IMR-90 (cell line): Measurements from ENCODE around the gene ZNF263. TPM values are rescaled to one million over a fixed set of nuclear protein-coding genes. Genes with fewer than 3 reads are reported as not detected.
A peak's percentile ranks its signal among the peaks of the same experiment; 100 is the strongest.

ENCODE experiments used
- ATAC-seq: fragments of 200-7000 bp; cut with Tn5 transposase; 2 replicates; pipeline ENCODE4 v1.9.1; 2020; ENCODE audit warnings: low read depth, mild to moderate bottlenecking, moderate library complexity
- BruUV-seq: library from RNA; stranded (reverse); fragments of 400-500 nt; replicated peaks from 2 replicates; lab custom pipeline; 2021; lab: Mats Ljungman, UMichigan
- CTCF ChIA-PET: fragments of 300-600 bp; formaldehyde crosslinking; extraction: SDS; loops from one replicate; lab custom pipeline; 2021; ENCODE audit warnings: antibody characterized with exemption; lab: Yijun Ruan, JAX
- POLR2A ChIA-PET: fragments of 300-600 bp; sonication (Branson Sonifier 250); formaldehyde crosslinking; loops from one replicate; lab custom pipeline; 2022; ENCODE audit warnings: antibody characterized with exemption; ENCODE audit not compliant: unreplicated experiment; lab: Charles Lee
- DNase-seq: peaks from one replicate; pipeline ENCODE4 v3.0.0; 2013
- H2AFZ ChIP-seq: replicated peaks from 2 replicates; pipeline ENCODE3; 2013; ENCODE audit warnings: low read length, mild to moderate bottlenecking; ENCODE audit not compliant: poor library complexity
- H2AK5ac ChIP-seq: 2 replicates; pipeline ENCODE4 v1.6.1; 2013; ENCODE audit warnings: low read depth, low read length, inconsistent platforms
- H2AK9ac ChIP-seq: replicated peaks from 2 replicates; pipeline ENCODE3; 2013; ENCODE audit warnings: mild to moderate bottlenecking, low read depth, low read length, moderate library complexity; ENCODE audit not compliant: poor library complexity
- H2BK120ac ChIP-seq: 2 replicates; pipeline ENCODE4 v1.6.1; 2013; ENCODE audit warnings: low read depth, low read length, inconsistent platforms
- H2BK15ac ChIP-seq: 3 replicates; pipeline ENCODE4 v1.6.1; 2013; ENCODE audit warnings: low read depth, low read length, inconsistent platforms
- H2BK20ac ChIP-seq: 2 replicates; pipeline ENCODE4 v1.6.1; 2013; ENCODE audit warnings: low read depth, mild to moderate bottlenecking, inconsistent platforms, low read length, moderate library complexity
- H2BK5ac ChIP-seq: 2 replicates; pipeline ENCODE4 v1.6.1; 2013; ENCODE audit warnings: mild to moderate bottlenecking, low read depth, low read length, inconsistent platforms; ENCODE audit not compliant: poor library complexity, severe bottlenecking
- H3K14ac ChIP-seq: replicated peaks from 2 replicates; pipeline ENCODE4 v1.6.1; 2013; ENCODE audit warnings: low read depth, low read length, inconsistent platforms
- H3K18ac ChIP-seq: 2 replicates; pipeline ENCODE4 v1.6.1; 2013; ENCODE audit warnings: low read depth, low read length, control low read depth
- H3K23ac ChIP-seq: 2 replicates; pipeline ENCODE4 v1.6.1; 2013; ENCODE audit warnings: low read depth, low read length, inconsistent platforms
- H3K27ac ChIP-seq: 2 replicates; pipeline ENCODE4 v1.5.1; 2013; ENCODE audit warnings: mild to moderate bottlenecking, control low read depth, low read length; ENCODE audit not compliant: insufficient read depth
- H3K27me3 ChIP-seq: 2 replicates; pipeline ENCODE4 v1.6.1; 2013; ENCODE audit warnings: low read length; ENCODE audit not compliant: control insufficient read depth, insufficient read depth
- H3K36me3 ChIP-seq: 2 replicates; pipeline ENCODE4 v1.6.1; 2013; ENCODE audit warnings: low read length, mixed read lengths; ENCODE audit not compliant: control insufficient read depth, insufficient read depth
- H3K4ac ChIP-seq: 2 replicates; pipeline ENCODE4 v1.6.1; 2013; ENCODE audit warnings: low read depth, low read length, inconsistent platforms
- H3K4me1 ChIP-seq: 2 replicates; pipeline ENCODE4 v1.6.1; 2013; ENCODE audit warnings: low read length, mixed read lengths; ENCODE audit not compliant: control insufficient read depth, insufficient read depth
- H3K4me2 ChIP-seq: 2 replicates; pipeline ENCODE4 v1.6.1; 2013; ENCODE audit warnings: low read depth, mild to moderate bottlenecking, control low read depth, low read length, moderate library complexity
- H3K4me3 ChIP-seq: 2 replicates; pipeline ENCODE4 v1.5.1; 2013; ENCODE audit warnings: low read depth, mild to moderate bottlenecking, control low read depth, low read length, moderate library complexity; ENCODE audit not compliant: insufficient read depth
- H3K56ac ChIP-seq: 2 replicates; pipeline ENCODE4 v1.6.1; 2013; ENCODE audit warnings: low read length, inconsistent platforms; ENCODE audit not compliant: insufficient read depth; ENCODE audit errors: extremely low read depth
- H3K79me1 ChIP-seq, 2 experiments: 2 replicates each; pipeline ENCODE4 v1.6.1; 2013; ENCODE audit warnings: low read length in 2 of 2, inconsistent platforms in 1 of 2, low read depth in 1 of 2
- H3K9ac ChIP-seq: 2 replicates; pipeline ENCODE4 v1.6.1; 2013; ENCODE audit warnings: low read depth, low read length, control low read depth
- H3K9me1 ChIP-seq: 2 replicates; pipeline ENCODE4 v1.6.1; 2013; ENCODE audit warnings: low read length, inconsistent platforms; ENCODE audit not compliant: insufficient read depth
- H3K9me3 ChIP-seq: 2 replicates; pipeline ENCODE4 v1.6.1; 2013; ENCODE audit warnings: low read length; ENCODE audit not compliant: control insufficient read depth, insufficient read depth
- H4K20me1 ChIP-seq: 2 replicates; pipeline ENCODE4 v1.6.1; 2013; ENCODE audit warnings: low read length, inconsistent platforms; ENCODE audit not compliant: insufficient read depth
- H4K5ac ChIP-seq: 2 replicates; pipeline ENCODE4 v1.6.1; 2013; ENCODE audit warnings: mild to moderate bottlenecking, low read depth, low read length, control low read depth
- H4K8ac ChIP-seq, 2 experiments: 2 replicates each; pipeline ENCODE4 v1.6.1; 2013; ENCODE audit warnings: low read depth in 2 of 2, low read length in 2 of 2, control low read depth in 1 of 2, inconsistent platforms in 1 of 2
- H4K91ac ChIP-seq: 2 replicates; pipeline ENCODE4 v1.6.1; 2013; ENCODE audit warnings: low read depth, low read length, inconsistent platforms; ENCODE audit not compliant: insufficient read depth
- BHLHE40 ChIP-seq: fragments of 150-350 bp; IDR thresholded peaks from 2 replicates; pipeline ENCODE4 v1.6.1; 2016; ENCODE audit warnings: mild to moderate bottlenecking, low read depth, low read length
- CEBPB ChIP-seq: IDR thresholded peaks from 2 replicates; pipeline ENCODE4 v1.6.1; 2012; ENCODE audit warnings: low read depth, low read length, improper control_type of control experiment
- CHD1 ChIP-seq: IDR thresholded peaks from 2 replicates; pipeline ENCODE4 v1.6.1; 2012; ENCODE audit warnings: low read depth, low read length, improper control_type of control experiment
- CTCF ChIP-seq: conservative IDR thresholded peaks from 2 replicates; pipeline ENCODE4 v1.5.1; 2012; ENCODE audit warnings: mild to moderate bottlenecking, low read depth, low read length, improper control_type of control experiment
- ELK1 ChIP-seq: fragments of 150-350 bp; IDR thresholded peaks from 2 replicates; pipeline ENCODE4 v1.6.1; 2016; ENCODE audit warnings: low read depth, mild to moderate bottlenecking, low read length, moderate library complexity, borderline replicate concordance
- FOS ChIP-seq: fragments of 150-350 bp; IDR thresholded peaks from 2 replicates; pipeline ENCODE4 v1.6.1; 2016; ENCODE audit warnings: low read depth, low read length
- MAFK ChIP-seq: IDR thresholded peaks from 2 replicates; pipeline ENCODE4 v1.6.1; 2012; ENCODE audit warnings: low read depth, low read length, improper control_type of control experiment
- MAZ ChIP-seq: IDR thresholded peaks from 2 replicates; pipeline ENCODE4 v1.6.1; 2012; ENCODE audit warnings: low read depth, mild to moderate bottlenecking, low read length, improper control_type of control experiment, moderate library complexity, borderline replicate concordance
- MXI1 ChIP-seq: IDR thresholded peaks from 2 replicates; pipeline ENCODE4 v1.6.1; 2012; ENCODE audit warnings: low read depth, mild to moderate bottlenecking, low read length, moderate library complexity, borderline replicate concordance
- NFE2L2 ChIP-seq: fragments of 150-350 bp; IDR thresholded peaks from 2 replicates; pipeline ENCODE4 v1.6.1; 2016; ENCODE audit warnings: low read depth, mild to moderate bottlenecking, low read length
- POLR2A ChIP-seq: IDR thresholded peaks from 2 replicates; pipeline ENCODE4 v1.6.1; 2012; ENCODE audit warnings: mild to moderate bottlenecking, low read depth, low read length
- RAD21 ChIP-seq: IDR thresholded peaks from 2 replicates; pipeline ENCODE4 v1.6.1; 2012; ENCODE audit warnings: low read length, improper control_type of control experiment
- RCOR1 ChIP-seq: IDR thresholded peaks from 2 replicates; pipeline ENCODE4 v1.6.1; 2012; ENCODE audit warnings: mild to moderate bottlenecking, low read length, improper control_type of control experiment; ENCODE audit not compliant: insufficient replicate concordance
- RFX5 ChIP-seq: IDR thresholded peaks from 2 replicates; pipeline ENCODE4 v1.8.0; 2012; ENCODE audit warnings: low read depth, mild to moderate bottlenecking, low read length, moderate library complexity
- SMC3 ChIP-seq: fragments of 150-350 bp; IDR thresholded peaks from 2 replicates; pipeline ENCODE4 v1.6.1; 2016; ENCODE audit warnings: low read depth, mild to moderate bottlenecking, antibody characterized with exemption, low read length, moderate library complexity
- USF2 ChIP-seq: fragments of 150-350 bp; IDR thresholded peaks from 2 replicates; pipeline ENCODE4 v1.6.1; 2017; ENCODE audit warnings: mild to moderate bottlenecking, antibody characterized with exemption, low read length, low read depth
- WGBS, 2 experiments: methylation state at CpG; one replicate each; pipeline versions ENCODE4 v1.1.5 to v1.1.7; 2013; ENCODE audit warnings: missing lambda C conversion rate in 2 of 2; ENCODE audit not compliant: insufficient read length in 1 of 2; ENCODE audit errors: extremely low coverage in 2 of 2; 5-methylcytosine and 5-hydroxymethylcytosine counted together
- dilution Hi-C: fragments of 300-500 bp; cut with HindIII; formaldehyde crosslinking; loops from one replicate; pipeline ENCODE4 v1.14.3; 2018; ENCODE audit warnings: low sequenced_read_pairs; ENCODE audit not compliant: unreplicated experiment
- in situ Hi-C: fragments of 300-500 bp; cut with MboI; formaldehyde crosslinking; loops from 3 replicates; pipeline ENCODE4 v1.14.3; 2019; ENCODE audit warnings: low sequenced_read_pairs, inconsistent platforms, mixed read lengths
- intact Hi-C: fragments of 100-400 bp; cut with micrococcal nuclease; formaldehyde crosslinking; loops from 2 replicates; pipeline ENCODE4 v1.10.0; 2022
- polyA plus RNA-seq, 3 experiments: library from polyadenylated mRNA; depleted of rRNA; stranded (reverse); fragments of >200 nt; gene quantifications; 2 replicates each; pipeline ENCODE4 v1.2.3, GENCODE V29; 2012; ENCODE audit warnings: low replicate concordance in 1 of 3
- total RNA-seq: library from RNA; depleted of rRNA; stranded (reverse); fragments of >200 nt; gene quantifications from 2 replicates; pipeline ENCODE4 v1.2.3, GENCODE V29; 2012

Gene ZNF263
- total and polyA plus RNA-seq, 2 of the 4 experiments (the other 2 are of a cell fraction): 20.8 to 40.3 TPM

- Histone ChIP-seq H2BK5ac (no peak overlapping the region), H3K14ac (no peak overlapping the region), H2AFZ (no peak overlapping the region), H3K9ac (no peak overlapping the region), H4K91ac (no peak overlapping the region), H3K4me3 (no peak overlapping the region), H3K4ac (no peak overlapping the region), H3K27me3 (peaks cover 3% of the 10 kb centered on the region), H3K56ac (no peak overlapping the region), H3K4me1 (no peaks in the 10 kb centered on the region), H3K23ac (no peak overlapping the region), H2BK15ac (no peak overlapping the region), H3K9me1 (no peaks in the 10 kb centered on the region), H3K36me3 (no peaks in the 10 kb centered on the region), H4K5ac (no peak overlapping the region), H4K8ac (no peak overlapping the region), H2AK5ac (no peak overlapping the region), H2AK9ac (no peak overlapping the region), H4K20me1 (no peaks in the 10 kb centered on the region), H3K79me1 (no peaks in the 10 kb centered on the region), H3K18ac (no peak overlapping the region), H3K27ac (no peak overlapping the region), H3K9me3 (no peaks in the 10 kb centered on the region), H3K4me2 (no peak overlapping the region), H2BK120ac (no peak overlapping the region), H2BK20ac (no peak overlapping the region)
- dilution Hi-C loops: no loop called here
- CTCF ChIA-PET: no interaction called here
- in situ Hi-C loops: no loop called here
- no TSS peak for BruUV-seq
- TF ChIP-seq MXI1 (no peak), RFX5 (no peak), CTCF (no peak), RAD21 (no peak), RCOR1 (no peak), POLR2A (no peak), BHLHE40 (no peak), FOS (no peak), USF2 (no peak), SMC3 (no peak), CEBPB (no peak), NFE2L2 (no peak), ELK1 (no peak), CHD1 (no peak), MAZ (no peak), MAFK (no peak)
- peak; percentile 30 for DNase-seq
- POLR2A ChIA-PET: no interaction called here
- WGBS, 2 experiments: 33% methylated on average over 1 of the region's 4 CpGs; no CpG with 5 or more reads in 1 of the 2 experiments
- ATAC-seq: peak; percentile 48
- intact Hi-C loops: no loop called here
These were observed 8.8 kb upstream of the ZNF263 start for GRCh38 chr16:3274490-3274889.
